Measurements from ENCODE around the gene ZNF609. TPM values are rescaled to one million over a fixed set of nuclear protein-coding genes. Genes with fewer than 3 reads are reported as not detected.

The ZNF609 gene
- polyA plus RNA-seq, 12 donors: 13.2 to 23.3 (median 16.4) TPM; not detected in 1

DNA sequence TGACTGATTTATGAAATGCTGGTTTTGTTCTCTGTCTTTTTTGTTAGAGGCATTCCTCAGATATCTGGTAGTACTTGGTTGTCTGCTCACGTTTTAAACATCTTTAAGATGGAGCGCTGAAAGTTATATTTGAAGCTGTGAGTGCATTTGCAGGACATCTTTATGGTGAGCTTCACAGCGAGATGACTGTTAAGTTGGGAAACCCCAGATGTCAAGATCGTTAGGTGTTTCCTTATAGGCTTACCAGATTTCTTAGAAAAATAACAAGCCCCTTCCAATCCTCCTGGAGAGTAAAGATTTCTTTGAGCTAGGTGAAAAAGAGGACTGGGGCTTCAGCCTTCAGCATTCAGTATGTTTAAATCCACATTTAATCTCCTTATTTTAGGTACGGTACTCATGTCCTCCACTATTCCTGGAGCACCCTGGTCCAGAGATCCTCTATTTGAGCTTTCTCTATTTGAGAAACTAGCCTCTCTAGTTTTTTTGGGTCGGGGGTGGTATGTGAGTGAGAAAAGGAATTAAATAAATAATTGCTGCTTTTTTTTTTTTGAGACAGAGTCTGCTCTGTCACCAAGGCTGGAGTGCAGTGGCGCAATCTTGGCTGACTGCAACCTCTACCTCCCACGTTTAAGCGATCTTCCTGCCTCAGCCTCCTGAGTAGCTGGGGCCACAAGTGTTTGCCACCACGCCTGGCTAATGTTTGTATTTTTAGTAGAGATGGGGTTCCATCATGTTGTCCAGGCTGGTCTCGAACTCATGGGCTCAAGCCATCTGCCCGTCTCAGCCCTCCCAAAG lies 72.3 kb downstream of the ZNF609 start:
- DNase-seq: no peak

DNA sequence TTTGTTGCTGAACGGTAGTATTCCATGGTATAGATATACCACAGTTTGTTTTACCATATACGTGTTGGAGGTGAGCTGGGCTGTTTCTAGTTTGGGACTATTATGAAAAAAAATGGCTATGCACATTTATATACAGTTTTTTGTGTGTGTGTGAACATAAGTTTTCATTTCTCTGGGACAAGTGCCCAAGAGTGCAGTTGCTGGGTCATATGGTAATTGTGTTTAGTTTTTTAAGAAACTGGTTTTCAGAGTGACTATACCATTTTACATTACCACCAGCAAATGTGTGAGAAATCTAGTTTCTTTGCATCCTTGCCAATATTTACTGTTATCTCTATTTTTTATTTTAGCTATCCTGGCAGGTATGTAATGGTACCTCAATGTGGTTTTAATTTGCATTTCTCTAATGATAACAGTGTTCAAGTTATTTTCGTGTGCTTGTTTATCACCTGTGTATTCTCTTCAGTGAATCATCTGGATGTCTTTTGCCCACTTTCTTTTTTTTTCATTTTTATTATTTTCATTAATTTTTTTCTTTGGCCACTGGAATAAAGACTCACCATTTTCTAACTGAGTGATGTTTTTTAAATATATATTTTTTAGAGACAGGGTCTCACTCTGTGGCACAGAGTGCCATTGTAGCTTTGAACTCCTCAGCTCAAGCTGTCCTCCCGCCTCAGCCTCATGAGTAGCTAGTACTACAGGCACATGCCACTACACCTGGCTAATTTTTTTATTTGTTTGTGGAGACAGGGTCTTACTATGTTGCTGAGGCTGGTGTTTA lies 75.3 kb downstream of the ZNF609 start:
- DNase-seq: no peak

DNA sequence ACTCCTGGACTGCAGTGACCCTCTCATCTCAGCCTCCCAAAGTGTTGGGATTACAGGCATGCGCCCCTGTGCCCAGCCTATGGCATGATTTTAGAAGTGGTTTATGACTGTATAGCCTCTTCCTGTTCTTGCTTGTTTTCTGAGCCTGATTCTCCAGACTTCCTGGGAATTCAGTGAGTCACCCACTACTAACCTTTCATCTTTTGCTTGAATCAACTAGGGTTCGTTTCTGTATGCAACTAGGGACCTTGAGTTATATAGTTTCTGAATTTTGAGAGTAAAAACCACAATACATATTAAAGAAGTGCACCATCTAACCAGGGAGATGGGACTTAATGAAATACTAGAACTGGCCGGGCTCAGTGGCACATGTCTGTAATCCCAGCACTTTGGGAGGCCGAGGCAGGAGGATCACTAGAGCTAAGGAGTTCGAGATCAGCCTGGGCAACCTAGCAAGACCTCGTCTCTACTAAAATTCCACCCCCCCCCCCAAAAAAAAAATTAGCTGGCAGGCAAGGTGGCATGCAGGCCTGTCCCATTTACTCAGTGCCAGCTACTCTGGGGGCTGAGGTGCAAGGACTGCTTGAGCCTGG lies 76.0 kb downstream of the ZNF609 start:
- DNase-seq: no peak

DNA sequence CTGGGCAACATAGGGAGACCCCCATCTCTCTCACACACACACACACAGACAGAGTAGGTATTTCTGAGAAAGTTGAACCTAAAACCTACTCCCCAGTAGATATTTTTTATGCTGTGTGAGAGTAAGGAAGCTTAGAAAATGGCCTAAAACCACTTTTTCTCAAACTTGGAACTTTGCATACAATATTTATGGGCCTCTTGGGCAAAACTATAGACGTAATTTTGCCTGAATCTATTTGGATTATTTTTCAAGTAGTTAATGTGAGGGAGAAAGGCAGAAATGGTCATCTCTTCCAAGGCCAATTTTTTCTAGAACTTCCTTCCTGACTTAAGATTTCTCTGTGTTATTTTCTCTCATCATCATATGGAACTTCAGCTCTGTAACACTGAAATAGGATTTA lies 81.7 kb downstream of the ZNF609 start:
- DNase-seq: peak; percentile 17

DNA sequence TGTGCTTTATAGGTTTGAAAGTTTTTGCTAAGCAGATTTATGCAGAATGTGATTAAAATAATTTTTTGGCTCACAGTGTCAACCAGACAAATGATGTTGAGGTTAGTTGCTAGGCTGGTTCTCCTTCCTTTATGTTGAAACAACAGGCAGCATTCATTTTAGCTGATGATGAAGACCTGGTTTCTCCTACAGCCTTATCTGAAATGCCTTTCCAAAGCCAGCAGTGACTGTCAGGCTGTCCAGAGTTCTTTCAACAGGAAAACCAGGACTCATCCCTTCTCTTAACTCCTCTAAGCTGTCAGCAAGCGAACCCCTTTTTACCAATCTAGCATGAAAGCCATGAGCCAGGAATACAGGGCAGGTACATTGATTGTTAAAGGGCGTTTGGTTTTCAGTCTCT lies 84.1 kb downstream of the ZNF609 start:
- no peak for DNase-seq

DNA sequence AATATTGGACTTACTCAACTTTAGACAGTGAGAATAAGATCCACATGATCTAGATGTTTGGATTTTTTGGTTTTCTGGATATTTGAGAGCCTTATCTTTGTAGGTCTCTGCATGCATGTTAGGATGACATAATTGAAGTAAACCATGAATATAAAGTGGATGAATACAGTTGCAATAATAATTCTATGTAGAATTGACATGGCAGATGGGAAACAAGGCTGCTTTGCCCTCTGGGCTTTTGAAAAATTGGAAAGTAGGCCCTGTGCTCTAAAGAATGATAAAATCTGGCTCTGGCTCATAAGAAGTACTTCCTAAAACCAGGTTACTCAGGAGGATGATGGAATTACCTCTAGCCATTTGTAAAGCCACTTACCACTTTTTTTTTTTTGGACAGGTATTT lies 86.9 kb downstream of the ZNF609 start:
- no peak for DNase-seq

DNA sequence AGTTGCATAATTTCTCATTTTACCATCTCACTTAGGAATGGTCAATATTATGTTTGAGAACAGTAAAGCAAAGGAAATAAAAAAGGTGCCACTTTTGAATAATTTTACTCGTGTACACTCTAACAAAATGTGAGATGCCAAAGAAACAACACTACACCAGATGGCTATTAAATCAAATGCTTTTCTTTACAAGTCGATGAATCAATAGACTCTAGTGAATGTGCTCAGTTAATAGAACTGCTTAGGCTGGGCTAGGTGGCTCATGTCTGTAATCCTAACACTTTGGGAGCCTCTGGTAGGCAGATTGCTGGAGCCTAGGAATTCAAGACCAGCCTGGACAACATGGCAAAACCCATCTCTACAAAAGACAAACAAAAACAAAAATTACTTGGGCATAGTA lies 87.9 kb downstream of the ZNF609 start:
- DNase-seq: no peak

DNA sequence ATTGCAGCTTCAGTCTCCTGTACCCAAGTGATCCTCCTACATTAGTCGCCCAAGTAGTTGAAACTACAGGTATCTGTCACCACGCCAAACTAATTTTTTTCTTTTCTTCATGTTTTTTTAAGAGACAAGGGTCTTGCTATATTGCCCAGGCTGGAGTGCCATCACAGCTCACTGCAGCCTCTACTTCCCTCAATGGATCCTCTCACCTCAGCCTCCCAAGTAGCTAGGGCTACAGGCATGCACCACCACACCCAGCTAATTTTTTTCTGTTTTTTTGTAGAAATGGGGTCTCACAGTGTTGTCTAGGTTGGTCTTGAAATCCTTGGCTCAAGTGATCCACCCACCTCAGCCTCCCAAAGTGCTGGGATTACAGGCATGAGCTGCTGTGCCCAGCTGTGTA lies 89.5 kb downstream of the ZNF609 start:
- no peak for DNase-seq

DNA sequence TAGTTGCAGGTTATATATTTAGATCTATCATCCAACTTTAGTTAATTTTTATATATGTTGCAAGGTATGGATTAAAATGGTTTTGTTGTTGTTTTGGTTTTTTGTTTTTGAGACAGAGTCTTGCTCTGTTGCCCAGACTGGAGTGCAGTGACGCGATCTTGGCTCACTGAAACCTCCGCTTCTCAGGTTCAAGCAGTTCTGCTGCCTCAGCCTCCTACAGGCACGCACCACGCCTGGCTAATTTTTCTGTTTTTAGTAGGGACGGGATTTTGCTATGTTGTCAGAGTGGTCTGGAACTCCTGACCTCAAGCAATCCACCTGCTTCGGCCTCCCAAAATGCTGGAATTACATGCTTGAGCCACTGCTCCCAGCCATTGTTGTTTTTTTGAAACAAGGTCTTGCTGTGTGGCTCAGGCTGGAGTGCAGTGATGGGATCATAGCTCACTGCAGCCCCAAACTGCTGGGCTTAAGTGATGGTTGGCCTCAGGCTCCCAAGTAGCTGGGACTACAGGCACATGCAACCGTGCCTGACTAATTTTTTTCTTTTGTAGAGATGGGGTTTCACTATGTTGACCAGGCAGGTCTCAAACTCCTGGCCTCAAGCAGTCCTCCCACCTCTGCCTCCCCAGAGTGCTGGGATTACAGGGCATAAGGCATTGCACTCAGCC lies 92.0 kb downstream of the ZNF609 start:
- no peak for DNase-seq

DNA sequence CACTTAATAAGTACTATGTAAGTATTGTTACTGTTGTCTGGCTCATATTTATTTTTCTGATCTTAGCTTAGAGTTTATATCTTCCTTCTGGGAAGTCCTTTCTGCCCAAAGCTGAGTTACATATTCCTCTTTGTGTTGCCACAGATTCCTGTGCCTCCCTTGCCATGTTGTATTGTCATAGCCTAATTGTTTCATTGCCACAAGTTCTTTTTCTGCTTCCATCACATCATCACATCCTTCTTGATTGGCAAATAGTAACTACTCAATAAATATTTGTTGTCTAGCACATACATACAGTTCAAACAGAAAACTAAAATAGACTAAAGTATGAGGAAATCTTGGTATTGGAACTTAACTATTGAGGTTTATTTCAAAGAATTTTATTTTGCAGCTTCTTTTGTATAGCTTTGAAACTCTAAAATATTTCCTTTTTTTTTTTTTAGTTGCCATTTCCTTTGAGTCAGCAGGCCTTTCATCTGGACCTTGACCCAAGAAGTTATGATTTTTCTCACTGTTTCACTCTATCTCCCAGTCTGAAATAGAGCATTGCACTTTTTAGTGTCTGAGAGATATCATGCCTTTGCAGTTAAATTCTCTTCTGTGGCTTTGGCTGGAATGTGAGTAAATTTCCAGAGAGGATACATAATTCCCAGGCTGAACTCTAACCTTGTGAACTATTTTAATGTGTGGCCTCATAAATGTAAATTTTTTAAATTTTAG lies 98.2 kb downstream of the ZNF609 start:
- no peak for DNase-seq

DNA sequence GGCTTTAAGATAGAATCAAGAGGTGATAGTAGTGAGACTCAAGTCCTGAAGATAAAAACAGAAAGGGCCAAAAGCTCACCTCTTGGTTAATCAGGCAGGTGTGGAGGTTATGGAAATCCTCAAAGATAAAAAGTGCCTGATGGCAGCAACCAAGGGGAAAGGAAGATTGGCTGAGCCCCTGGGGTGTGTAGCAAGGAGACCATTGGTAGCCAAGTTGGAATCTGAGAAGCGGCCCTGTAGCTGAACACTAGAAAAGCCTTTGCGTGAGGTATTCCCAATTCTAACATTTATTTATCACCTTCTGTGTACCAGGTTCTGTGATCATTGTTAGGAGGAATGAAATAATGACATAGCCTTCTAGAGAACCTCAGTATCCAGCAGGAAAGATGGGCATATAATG lies 98.9 kb downstream of the ZNF609 start:
- no peak for DNase-seq

DNA sequence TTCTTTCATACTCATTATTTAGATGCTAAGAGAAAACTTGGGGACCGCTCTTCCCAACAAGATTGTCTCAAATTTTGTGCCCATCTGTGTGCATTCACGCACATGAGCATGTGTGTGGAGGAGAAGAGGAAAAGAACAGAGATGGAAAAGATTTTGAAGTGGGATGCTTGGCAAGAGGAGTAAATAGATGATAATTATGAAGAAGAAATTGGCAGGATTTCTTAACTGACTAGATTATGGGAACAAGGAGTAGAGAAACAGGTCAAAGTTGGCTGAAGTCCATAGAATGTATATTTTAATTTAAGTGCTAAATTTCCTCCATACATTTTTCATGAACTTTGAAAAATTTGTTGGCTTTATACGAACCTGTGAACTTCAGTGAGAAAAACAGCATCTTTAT lies 100.1 kb downstream of the ZNF609 start:
- no peak for DNase-seq

DNA sequence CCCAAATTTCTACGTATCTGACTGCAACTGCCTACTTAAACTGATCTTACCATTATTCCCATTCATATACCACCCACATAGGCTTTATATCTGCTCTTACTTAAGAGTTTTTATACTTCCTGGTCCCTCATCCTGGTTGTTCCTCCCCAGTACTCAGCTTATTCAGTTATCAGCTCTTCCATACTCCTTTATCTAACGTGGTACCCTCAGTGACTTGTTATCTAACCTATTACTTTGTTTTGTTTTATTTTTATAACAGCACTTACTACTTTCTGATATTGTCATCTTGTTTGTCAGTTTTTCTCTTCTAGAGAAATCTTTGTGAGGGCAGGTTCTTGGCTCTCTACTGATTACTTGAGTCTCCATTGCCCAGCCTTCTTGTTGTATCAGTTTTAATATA lies 100.6 kb downstream of the ZNF609 start:
- DNase-seq: no peak

DNA sequence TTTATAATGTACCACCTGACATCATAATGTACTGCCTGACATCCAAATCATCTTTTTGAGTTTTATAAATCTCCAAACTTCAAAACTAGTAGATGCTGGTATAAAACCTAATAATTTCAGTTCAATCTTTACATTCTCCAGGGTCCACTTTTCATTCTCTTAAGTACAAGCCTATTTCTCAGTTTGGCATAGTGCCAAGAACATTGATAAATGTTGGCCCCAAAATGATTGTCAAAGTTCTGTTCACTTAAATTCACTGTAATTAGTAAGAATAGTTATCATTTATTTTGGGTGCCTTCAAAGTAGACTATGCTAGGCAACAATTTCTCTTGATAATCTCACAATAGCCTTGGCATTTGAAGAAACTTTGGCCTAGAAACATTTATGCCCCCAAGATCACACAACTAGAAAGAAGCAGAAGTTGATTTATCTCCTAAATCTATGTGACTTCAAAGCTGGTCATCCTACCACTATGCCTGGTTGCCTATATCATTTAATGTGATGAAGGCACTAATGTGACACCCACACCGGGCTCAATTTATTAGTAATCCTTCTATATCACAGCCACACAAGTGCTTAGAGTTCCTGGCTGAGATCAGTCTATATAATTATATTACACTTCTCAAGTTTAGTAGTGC lies 101.7 kb downstream of the ZNF609 start:
- no peak for DNase-seq

DNA sequence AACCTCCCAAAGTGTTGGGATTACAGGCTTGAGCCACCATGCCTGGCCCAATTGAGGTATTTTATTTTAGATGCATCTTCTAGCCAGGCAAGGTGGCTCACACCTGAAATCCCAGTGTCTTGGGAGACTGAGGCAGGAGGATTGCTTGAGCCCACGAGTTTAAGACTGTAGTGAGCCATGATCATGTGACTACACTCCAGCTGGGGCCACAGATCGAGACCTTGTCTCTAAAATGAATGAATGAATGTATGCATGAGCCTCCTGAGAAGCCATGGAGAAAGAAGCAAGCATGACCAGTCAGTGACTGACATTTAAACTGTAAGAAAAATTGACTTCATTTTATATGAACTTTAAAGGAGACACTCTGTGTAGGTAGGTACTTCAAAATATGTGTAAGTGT lies 105.7 kb downstream of the ZNF609 start:
- no peak for DNase-seq

DNA sequence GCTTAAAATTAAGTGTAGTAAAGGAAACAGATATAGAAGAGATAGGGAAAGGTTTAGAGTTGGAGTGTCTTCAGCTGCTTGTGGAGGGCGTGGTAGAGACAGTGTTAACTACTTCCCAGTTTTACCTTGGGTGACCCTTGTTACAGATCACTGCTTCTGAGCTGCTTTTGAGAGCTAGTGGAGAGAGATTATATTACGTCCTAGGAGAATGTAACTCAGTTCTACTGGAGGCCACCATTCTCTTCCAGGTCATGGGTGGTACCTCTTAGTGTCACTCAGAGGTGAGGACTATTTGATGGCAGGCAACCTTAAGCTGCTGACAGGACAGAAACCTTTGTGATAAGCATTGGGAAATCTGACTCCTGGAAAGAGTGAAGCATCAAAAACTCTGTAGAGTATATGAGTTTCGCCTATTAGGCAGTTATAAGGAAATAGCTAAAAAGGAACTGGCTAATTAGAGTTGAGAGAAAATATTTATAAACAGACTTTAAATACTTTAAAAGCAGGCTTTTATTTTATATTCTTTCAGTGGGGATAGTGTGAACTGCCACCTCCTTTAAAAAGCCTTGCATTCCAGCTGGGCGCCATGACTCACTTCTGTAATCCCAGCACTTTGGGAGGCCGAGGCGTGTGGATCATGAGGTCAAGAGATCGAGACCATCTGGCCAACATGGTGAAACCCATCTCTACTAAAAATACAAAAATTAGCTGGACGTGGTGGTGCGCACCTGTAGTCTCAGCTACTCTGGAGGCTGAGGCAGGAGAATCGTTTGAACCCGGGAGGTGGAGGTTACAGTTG lies 106.5 kb downstream of the ZNF609 start:
- no peak for DNase-seq

DNA sequence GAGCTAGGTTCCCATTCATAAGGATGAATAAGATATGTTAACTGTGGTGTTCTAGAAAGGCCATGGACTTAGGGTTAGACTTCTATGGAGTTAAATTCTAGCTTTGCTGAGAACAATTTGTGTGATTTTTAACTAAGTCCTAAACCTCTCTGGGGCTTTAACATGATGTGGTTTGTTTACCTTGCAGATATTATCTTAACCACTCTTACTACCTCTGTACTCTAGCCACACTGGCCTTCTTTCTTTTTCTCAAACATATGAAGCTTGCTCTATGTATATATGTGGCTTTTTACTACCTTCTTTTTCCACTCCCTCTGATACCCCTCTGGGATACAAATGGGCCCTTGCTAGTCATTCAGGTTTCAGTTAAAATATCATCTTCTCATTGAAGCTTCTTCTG lies 108.4 kb downstream of the ZNF609 start:
- DNase-seq: no peak

DNA sequence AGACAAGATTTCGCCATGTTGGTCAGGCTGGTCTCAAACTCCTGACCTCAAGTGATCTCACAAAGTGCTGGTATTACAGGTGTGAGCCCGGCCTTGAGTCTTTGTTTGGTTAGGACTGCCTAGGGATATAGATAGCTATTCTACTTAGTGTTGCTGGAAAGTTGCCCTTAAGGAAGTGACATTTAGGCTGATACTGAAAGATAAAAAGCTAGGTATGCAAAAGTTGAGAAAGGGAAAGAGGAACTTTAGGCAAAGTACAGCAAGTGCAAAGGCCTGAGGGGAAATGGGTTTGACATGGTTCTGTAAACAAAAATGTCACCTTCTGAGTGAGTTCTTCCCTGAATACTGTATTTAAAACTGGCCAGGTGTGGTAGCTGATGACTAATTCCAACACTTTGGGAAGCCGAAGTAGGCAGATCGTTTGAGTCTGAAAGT lies 111.5 kb downstream of the ZNF609 start:
- DNase-seq: no peak

DNA sequence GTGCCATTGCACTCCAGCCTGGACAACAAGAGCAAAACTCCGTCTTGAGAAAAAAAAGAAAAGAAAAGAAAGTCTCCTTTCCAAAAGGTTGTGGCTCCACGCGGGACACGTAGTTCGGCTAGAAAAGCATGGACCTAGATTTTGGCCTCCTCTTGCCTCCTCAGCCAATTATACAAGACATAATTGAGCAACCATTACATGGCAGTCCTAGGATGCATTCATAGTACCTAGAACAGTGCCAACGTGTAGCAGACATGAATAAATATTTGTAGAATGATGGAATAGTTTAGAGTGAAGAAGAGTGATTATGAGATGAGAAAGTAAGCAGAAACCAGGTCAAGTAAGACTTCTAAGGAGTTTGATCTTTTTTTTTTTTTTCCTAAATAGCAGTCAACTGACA lies 112.5 kb downstream of the ZNF609 start:
- DNase-seq: no peak

DNA sequence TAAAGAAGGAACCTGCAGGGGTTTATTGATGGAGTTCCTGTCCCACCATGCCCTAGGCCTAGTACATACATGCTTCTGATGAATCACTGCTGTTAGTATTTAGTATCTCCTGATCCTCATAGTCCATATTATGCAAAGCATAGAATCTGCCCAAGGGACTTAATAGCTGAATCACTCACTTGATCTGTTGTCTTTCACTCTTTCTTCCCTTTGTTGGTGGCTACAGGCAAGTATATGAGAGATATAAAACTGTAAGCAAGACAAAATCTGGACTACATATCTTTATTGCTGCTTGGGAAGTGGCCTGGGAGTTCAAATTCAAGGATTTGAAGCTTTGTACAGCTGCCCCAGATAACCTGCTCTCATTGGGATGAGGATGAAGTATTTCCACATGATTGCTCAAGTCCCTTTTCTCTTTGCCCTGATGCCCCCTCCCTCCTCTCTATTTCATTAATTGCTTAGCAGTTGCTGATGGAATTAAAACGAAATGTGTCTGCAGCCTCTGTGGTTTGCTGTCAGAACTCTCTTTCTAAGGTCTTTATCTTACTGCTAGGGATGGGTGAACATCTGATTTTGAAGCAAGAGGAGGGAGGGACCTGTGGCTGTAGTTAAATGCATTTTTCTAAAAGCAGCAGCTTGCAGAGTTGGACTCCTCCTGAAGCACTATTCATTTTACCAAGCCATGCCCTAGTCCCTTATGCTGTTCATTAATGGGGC lies 114.1 kb downstream of the ZNF609 start:
- no peak for DNase-seq

Measured in muscle of arm (tissue), 12 donors.